CD14-positive monocyte (primary cell): ENCODE results near the gene SERPINB3. TPM values are rescaled to one million over a fixed set of nuclear protein-coding genes. Genes with fewer than 3 reads are reported as not detected.

Source experiments
- DNase-seq, 3 donors: peaks; one replicate each; pipeline ENCODE4 v3.0.0-alpha.2; 2011 to 2022
- H2AFZ ChIP-seq: 2 replicates; pipeline ENCODE4 v1.6.0; 2012; ENCODE audit warnings: mild to moderate bottlenecking, low read depth, low read length, inconsistent platforms; ENCODE audit not compliant: insufficient read depth, poor library complexity, severe bottlenecking
- H3K27ac ChIP-seq, 2 donors: 1 replicate in 1 of 2; 2 replicates in 1 of 2; pipeline ENCODE4 v1.5.1; 2012 to 2013; ENCODE audit warnings: low read length in 2 of 2, control low read depth in 1 of 2, inconsistent platforms in 1 of 2, low read depth in 1 of 2, mild to moderate bottlenecking in 1 of 2
- H3K27me3 ChIP-seq, 2 donors: one replicate each; pipeline versions ENCODE4 v1.6.0 to v1.6.1; 2011 to 2013; ENCODE audit warnings: low read length in 2 of 2; ENCODE audit not compliant: control insufficient read depth in 2 of 2, insufficient read depth in 2 of 2
- H3K36me3 ChIP-seq, 2 donors: replicated peaks in 1 of 2; 1 replicate in 1 of 2; 2 replicates in 1 of 2; pipeline versions ENCODE4 v1.5.1 to v1.6.1; 2012 to 2013; ENCODE audit warnings: low read length in 2 of 2, control low read depth in 1 of 2, inconsistent platforms in 1 of 2, mild to moderate bottlenecking in 1 of 2; ENCODE audit not compliant: insufficient read depth in 2 of 2, control insufficient read depth in 1 of 2
- H3K4me1 ChIP-seq, 2 donors: 1 replicate in 1 of 2; 2 replicates in 1 of 2; pipeline versions ENCODE4 v1.5.1 to v1.6.1; 2012 to 2013; ENCODE audit warnings: low read length in 2 of 2, control low read depth in 1 of 2, inconsistent platforms in 1 of 2, mild to moderate bottlenecking in 1 of 2, moderate library complexity in 1 of 2; ENCODE audit not compliant: insufficient read depth in 2 of 2, control insufficient read depth in 1 of 2
- H3K4me2 ChIP-seq: replicated peaks from 2 replicates; pipeline ENCODE3; 2012; ENCODE audit warnings: low read length, moderate library complexity, mild to moderate bottlenecking; ENCODE audit not compliant: poor library complexity, severe bottlenecking; ENCODE audit errors: extremely low read depth
- H3K4me3 ChIP-seq, 3 experiments: fragments of 200-600 bp in 1 of 3; sonication (generic) in 1 of 3; replicated peaks in 1 of 3; 1 replicate in 2 of 3; 2 replicates in 1 of 3; pipeline ENCODE4 v1.5.1; 2011 to 2013; ENCODE audit warnings: low read length in 3 of 3, mild to moderate bottlenecking in 3 of 3, control low read depth in 2 of 3, low read depth in 2 of 3, inconsistent platforms in 1 of 3, moderate library complexity in 1 of 3
- H3K79me2 ChIP-seq: 2 replicates; pipeline ENCODE4 v1.6.0; 2012; ENCODE audit warnings: mild to moderate bottlenecking, control low read depth, inconsistent platforms, low read length, moderate library complexity; ENCODE audit not compliant: insufficient read depth
- H3K9ac ChIP-seq: 2 replicates; pipeline ENCODE4 v1.6.0; 2017; ENCODE audit warnings: low read length, mild to moderate bottlenecking; ENCODE audit not compliant: insufficient read depth, poor library complexity, severe bottlenecking
- H3K9me3 ChIP-seq, 2 donors: replicated peaks in 1 of 2; 1 replicate in 1 of 2; 2 replicates in 1 of 2; pipeline versions ENCODE4 v1.5.1 to v1.6.1; 2012 to 2013; ENCODE audit warnings: low read length in 2 of 2, control low read depth in 1 of 2; ENCODE audit not compliant: control insufficient read depth in 1 of 2, insufficient read depth in 1 of 2
- H4K20me1 ChIP-seq: 2 replicates; pipeline ENCODE4 v1.6.0; 2012; ENCODE audit warnings: mild to moderate bottlenecking, low read length, control low read depth, moderate library complexity; ENCODE audit not compliant: insufficient read depth
- H3K27ac Mint-ChIP-seq, 7 donors: one replicate each; pipeline ENCODE4 v1.8.0; 2020; ENCODE audit warnings: mild to moderate bottlenecking in 7 of 7, mixed read lengths in 7 of 7, moderate library complexity in 6 of 7, inconsistent platforms in 2 of 7
- H3K27me3 Mint-ChIP-seq, 3 donors: one replicate each; pipeline ENCODE4 v1.8.0; 2021 to 2022; ENCODE audit warnings: low read depth in 3 of 3, mild to moderate bottlenecking in 3 of 3, mixed read lengths in 3 of 3, moderate library complexity in 3 of 3, inconsistent platforms in 1 of 3
- H3K36me3 Mint-ChIP-seq, 2 donors: one replicate each; pipeline ENCODE4 v1.8.0; 2020; ENCODE audit warnings: mixed read lengths in 2 of 2, inconsistent platforms in 1 of 2, mild to moderate bottlenecking in 1 of 2
- H3K4me1 Mint-ChIP-seq: one replicate; pipeline ENCODE4 v1.8.0; 2020; ENCODE audit warnings: mild to moderate bottlenecking, mixed read lengths
- H3K4me3 Mint-ChIP-seq, 2 donors: one replicate each; pipeline ENCODE4 v1.8.0; 2020; ENCODE audit warnings: mild to moderate bottlenecking in 2 of 2, mixed read lengths in 2 of 2, moderate library complexity in 1 of 2
- H3K9me3 Mint-ChIP-seq, 7 donors: one replicate each; pipeline ENCODE4 v1.8.0; 2020 to 2022; ENCODE audit warnings: mixed read lengths in 7 of 7, mild to moderate bottlenecking in 6 of 7, moderate library complexity in 6 of 7, inconsistent platforms in 2 of 7
- CTCF ChIP-seq: fragments of 200-600 bp; IDR thresholded peaks from one replicate; pipeline ENCODE4 v1.8.0; 2022; ENCODE audit warnings: antibody characterized with exemption, mild to moderate bottlenecking
- WGBS: methylation state at CpG from one replicate; pipeline ENCODE4 v1.1.5; 2013; ENCODE audit warnings: missing lambda C conversion rate; ENCODE audit not compliant: insufficient coverage; 5-methylcytosine and 5-hydroxymethylcytosine counted together
- intact Hi-C, 2 donors: fragments of 100-400 bp; cut with micrococcal nuclease; formaldehyde crosslinking; loops; one replicate each; pipeline versions ENCODE4 v1.15.0 to v1.15.1; 2023
- polyA plus RNA-seq, 3 donors: library from polyadenylated mRNA; depleted of rRNA in 1 of 3; unstranded in 2 of 3; stranded (reverse) in 1 of 3; fragments of 300-500 nt in 2 of 3; fragments of >200 nt in 1 of 3; fragmentation: Illumina TruSeq in 2 of 3; gene quantifications; 1 replicate in 2 of 3; 2 replicates in 1 of 3; pipeline ENCODE4 v1.2.3, GENCODE V29; 2012 to 2021

The SERPINB3 gene
- polyA plus RNA-seq, 3 donors: not detected

DNA sequence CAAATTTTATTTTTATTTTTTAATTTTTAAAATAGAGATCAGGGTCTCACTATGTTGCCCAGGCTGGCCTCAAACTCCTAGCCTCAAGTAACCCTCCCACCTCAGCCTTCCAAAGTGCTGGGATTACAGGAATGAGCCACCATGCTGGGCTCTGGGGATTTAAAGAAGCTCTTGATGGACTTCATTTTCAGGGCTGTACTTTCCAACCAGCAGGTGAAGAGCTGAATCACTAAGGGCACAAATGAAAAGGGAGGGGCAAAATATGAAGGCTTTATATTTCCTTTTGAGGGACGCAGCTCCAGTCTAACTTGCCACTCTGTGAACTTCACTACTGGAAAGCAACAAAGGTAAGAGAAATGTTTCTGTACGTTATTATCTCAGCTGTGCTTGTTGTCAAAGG, 41.0 kb upstream of the SERPINB3 start, which contains the start of gene SERPINB11:
Gene SERPINB11, plus strand, starts transcription at position 301 of the 400 bp plus-strand sequence. CDS start 7,234 bp downstream, outside the sequence.
- no peaks in the 10 kb centered on the region for H3K4me1 ChIP-seq
- no peak within 1 kb of the TSS for H3K27ac Mint-ChIP-seq
- H3K9ac ChIP-seq: no peak within 1 kb of the TSS
- WGBS: 52% methylated on average over 2 of the region's 2 CpGs
- intact Hi-C loops: no loop called here
- no peaks in the 10 kb centered on the region for H3K79me2 ChIP-seq
- H3K4me3 Mint-ChIP-seq: no peak within 1 kb of the TSS
- peaks cover 0 to 5% (median 3%) of the 10 kb centered on the region in 7 donors for H3K9me3 Mint-ChIP-seq
- DNase-seq: no peak
- no peak within 1 kb of the TSS for H3K4me3 ChIP-seq
- no peak within 1 kb of the TSS for H2AFZ ChIP-seq
- H3K36me3 ChIP-seq: no peaks in the 10 kb centered on the region
- H3K36me3 Mint-ChIP-seq: no peaks in the 10 kb centered on the region
- H3K9me3 ChIP-seq: no peaks in the 10 kb centered on the region
- H3K4me1 Mint-ChIP-seq: no peaks in the 10 kb centered on the region
- no peaks in the 10 kb centered on the region for H4K20me1 ChIP-seq
- TF ChIP-seq CTCF: no peak
- no peak within 1 kb of the TSS for H3K27ac ChIP-seq
- H3K27me3 Mint-ChIP-seq: peaks cover 3 to 16% (median 6%) of the 10 kb centered on the region in 3 donors
- no peak within 1 kb of the TSS for H3K4me2 ChIP-seq
- H3K27me3 ChIP-seq: no peaks in the 10 kb centered on the region

GRCh38 chr18:63701952-63702351, 40.3 kb upstream of the SERPINB3 start:
- Mint-ChIP-seq H3K36me3 (no peaks in the 10 kb centered on the region), H3K27me3 (peaks cover 3 to 16% (median 6%) of the 10 kb centered on the region in 3 donors)

More at GRCh38 chr18:63701952-63702351, 40.3 kb upstream of the SERPINB3 start:
- Histone ChIP-seq H3K4me2 (no peak overlapping the region), H3K27ac (no peak overlapping the region), H3K9me3 (no peaks in the 10 kb centered on the region), H3K36me3 (no peaks in the 10 kb centered on the region), H3K9ac (no peak overlapping the region), H2AFZ (no peak overlapping the region), H3K27me3 (no peaks in the 10 kb centered on the region), H3K4me1 (no peaks in the 10 kb centered on the region), H3K4me3 (no peak overlapping the region), H3K79me2 (no peaks in the 10 kb centered on the region), H4K20me1 (no peaks in the 10 kb centered on the region)
- Mint-ChIP-seq H3K9me3 (peaks cover 0 to 5% (median 3%) of the 10 kb centered on the region in 7 donors), H3K27ac (no peak overlapping the region), H3K4me3 (no peak overlapping the region), H3K4me1 (no peaks in the 10 kb centered on the region)
- no CpG with 5 or more reads among the region's 5 CpGs for WGBS
- no peak for TF ChIP-seq CTCF
- intact Hi-C loops: no loop called here
- DNase-seq: no peak
